ENCODE results near the gene PPIC. TPM values are rescaled to one million over a fixed set of nuclear protein-coding genes. Genes with fewer than 3 reads are reported as not detected.
"Not testable (repeated sequence)": the region's sequence is repeated elsewhere in the genome, so short reads cannot be mapped to it uniquely, and the experiment has no call there.

Gene PPIC
- total RNA-seq, 1 donor from 2014 or later, result 46.0 TPM

DNA sequence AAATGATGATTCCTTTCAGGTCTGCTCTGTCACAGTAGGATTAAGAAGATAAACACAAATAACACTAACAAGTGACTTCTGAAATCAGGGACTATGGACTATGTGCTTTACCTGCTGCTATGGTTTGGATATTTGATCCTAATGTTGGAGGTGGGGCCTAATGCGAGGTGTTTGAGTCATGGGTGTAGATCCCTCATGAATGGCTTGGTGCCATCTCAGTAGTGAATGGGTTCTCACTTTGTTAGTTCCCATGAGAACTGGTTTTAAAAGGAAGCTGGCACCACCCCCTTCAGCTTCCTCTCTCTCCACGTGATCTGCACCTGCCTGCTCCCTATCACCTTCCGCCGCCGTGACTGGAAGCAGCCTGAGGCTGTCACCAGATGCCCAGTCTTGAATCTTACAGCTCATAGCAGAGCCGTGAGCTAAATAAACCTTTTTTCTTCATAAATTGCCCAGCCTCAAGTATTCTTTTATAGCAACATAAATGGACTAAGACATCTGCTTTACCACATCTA, 3.3 kb downstream of the PPIC start:
- intact Hi-C loops (cut with DNase I), result no loop called here
- DNase-seq (ENCODE audit: missing footprints) (no peak), ATAC-seq (no peak)

DNA sequence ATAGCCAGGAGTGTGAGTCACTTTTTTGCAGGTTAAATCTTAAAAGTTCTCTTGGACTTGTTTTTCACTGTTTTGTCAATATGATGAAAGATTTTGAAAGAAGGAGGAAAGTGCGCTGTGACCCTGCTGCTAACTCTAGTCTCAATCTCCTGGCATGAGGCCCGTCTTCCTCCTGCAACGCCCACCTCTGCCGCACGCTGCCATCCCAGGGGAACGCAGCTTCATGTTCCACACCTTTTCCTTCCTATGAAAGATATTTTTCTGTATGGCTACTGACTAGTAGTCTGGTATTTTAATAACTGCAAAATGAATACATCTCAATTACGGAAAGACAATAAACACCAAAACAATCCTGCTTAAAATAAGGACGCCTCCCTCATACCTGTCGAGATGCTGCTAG, 8.3 kb downstream of the PPIC start:
- intact Hi-C loops (cut with DNase I), result no loop called here
- no peak for DNase-seq (ENCODE audit: missing footprints)
- ATAC-seq, result no peak

DNA sequence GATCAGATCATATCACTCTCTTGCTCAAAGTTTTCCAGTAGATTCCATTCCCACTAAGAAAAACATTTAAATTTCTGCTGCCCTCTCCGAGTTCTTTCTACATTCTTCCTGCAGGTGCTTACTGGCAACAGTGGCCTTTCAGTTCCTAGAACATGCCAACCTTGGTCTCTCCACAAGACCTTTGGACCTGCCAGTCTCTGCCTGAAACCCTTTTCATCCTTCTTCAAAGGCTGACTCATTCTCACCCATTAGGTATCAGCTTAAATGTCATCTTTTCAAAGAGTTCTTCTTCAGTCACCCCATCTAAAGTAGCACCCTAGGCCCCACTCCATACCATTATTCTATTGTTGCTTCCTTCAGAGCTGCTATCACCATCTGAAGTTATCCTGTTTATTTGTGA, 21.8 kb downstream of the PPIC start:
- intact Hi-C loops (cut with DNase I), result no loop called here
- DNase-seq (ENCODE audit: missing footprints) (no peak), ATAC-seq (no peak)

DNA sequence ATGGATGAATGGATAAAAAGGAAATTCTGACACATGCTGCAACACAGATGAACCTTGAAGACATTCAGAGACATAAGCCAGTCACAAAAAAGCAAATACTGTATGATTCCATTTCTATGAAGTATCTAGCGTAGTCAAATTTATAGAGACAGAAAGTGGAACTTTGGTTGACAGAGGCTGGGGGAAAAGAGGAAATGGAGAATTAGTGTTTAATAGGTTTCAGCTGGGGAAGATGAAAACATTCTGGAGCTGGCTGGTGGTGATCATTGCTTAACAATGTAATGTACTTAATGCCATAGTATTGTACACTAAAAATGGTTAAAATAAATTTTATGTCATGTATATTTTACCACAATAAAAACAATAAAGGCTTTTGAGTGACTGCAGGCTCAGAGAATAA, 24.2 kb downstream of the PPIC start:
- DNase-seq (ENCODE audit: missing footprints), result no peak
- intact Hi-C loops (cut with DNase I), result no loop called here
- ATAC-seq, result no peak

DNA sequence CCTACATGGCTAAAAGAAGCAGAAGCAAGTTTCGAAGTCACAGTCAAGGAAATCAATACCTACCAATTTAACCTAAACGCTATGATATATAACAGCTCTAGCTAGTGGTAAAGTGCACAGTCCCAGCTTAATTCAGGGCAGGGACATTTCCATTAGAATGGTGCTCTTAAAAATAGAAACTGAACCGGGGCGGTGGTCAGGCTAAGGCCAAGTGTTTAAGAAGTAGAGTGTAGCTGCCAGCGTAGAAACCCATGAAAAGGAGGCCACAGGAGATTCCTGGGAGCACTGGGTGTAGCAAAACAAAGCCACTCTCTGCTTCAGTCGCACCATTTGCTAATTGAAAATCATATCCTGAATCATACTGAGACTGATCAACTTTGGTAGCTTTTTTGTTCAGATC, 28.8 kb downstream of the PPIC start:
- DNase-seq (ENCODE audit: missing footprints) (no peak), ATAC-seq (no peak)
- intact Hi-C loops (cut with DNase I), result no loop called here

DNA sequence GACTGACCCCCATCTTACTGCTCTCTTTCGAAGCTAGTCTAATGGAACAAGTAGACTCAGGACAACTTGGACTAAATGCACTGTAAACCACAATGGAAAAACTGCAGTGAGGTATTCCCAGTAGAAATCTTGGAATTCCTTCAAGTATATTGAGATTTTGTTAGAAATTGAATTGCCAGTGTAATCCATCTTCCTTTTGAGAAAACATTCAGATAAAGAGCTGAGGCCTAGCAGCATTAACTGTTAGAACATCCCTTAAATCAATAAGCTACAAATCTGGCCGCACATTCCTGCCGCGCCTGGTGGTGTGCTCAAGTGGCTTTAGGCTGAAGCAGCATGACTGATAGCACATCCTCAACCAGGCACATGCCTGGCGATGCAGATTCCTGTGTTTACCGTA, 29.3 kb downstream of the PPIC start:
- intact Hi-C loops (cut with DNase I), result no loop called here
- DNase-seq (ENCODE audit: missing footprints) (no peak), ATAC-seq (no peak)

DNA sequence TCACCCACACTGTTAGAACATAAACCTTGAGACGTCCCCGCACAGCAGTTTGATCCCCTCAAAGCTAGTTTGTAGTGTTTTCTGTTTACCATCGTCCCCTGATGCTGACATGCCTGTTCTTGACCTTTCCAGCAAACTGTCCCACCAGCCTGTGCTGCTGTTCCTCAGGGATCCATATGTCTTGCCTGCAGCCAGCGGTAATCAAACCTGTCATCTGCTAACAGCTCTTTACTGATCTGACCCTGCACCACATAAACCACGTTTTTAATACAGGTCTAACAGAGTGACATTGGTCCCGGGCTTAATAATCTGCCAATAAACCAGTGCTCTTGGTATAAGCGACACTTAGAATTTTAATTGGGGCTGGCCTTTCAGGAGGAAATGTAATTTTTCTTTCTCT, 34.7 kb downstream of the PPIC start:
- DNase-seq (ENCODE audit: missing footprints), result no peak
- intact Hi-C loops (cut with DNase I), result no loop called here
- no peak for ATAC-seq

DNA sequence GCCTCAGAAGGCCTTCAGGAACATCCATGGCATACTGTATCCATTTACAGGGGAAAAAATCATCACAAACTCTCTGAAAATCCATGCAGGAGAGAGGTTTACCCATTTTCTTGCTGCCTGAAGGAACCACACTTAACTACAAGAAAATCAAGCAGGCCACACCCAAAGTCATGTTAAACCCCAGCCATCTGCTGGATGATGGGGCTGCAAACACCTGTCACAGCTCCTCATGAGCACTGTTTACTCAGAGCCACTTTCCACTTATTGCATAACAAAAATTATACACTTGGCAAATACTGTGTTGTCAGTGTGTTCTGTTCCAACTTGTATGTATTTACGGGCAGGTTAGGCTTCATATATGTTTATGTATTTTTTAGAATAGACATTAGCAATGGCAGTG, 35.8 kb downstream of the PPIC start:
- no peak for ATAC-seq
- intact Hi-C loops (cut with DNase I), result no loop called here
- no peak for DNase-seq (ENCODE audit: missing footprints)

DNA sequence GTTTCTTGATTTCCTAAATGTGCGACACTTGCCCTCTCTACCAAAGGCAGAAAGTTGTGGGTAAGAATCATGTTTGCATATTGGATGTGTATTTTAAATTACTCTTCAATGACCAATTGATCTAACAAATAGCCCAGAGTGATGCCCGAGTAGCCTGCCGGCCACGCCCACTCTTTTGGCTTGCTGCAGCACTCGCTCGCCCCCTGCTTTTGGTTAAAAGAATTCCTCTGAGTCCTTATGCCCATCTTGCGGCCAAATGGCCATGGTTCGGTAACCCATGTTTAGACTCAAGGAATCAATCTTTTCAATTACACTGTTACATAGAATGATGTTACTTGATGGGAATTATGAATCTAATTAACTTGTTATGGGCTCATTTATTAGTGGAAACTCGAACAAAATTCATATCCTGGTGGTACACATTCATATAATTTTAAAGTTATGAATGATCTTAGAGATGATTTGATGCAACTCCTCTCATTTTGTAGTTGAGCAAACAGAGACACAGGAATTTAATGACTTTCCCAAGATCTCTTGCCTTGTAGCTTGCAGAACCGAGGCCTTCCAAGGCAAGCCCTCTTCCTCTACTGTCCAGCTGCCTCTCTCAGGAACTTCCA, 36.5 kb downstream of the PPIC start:
- intact Hi-C loops (cut with DNase I), result no loop called here
- no peak for DNase-seq (ENCODE audit: missing footprints)
- ATAC-seq, result no peak

DNA sequence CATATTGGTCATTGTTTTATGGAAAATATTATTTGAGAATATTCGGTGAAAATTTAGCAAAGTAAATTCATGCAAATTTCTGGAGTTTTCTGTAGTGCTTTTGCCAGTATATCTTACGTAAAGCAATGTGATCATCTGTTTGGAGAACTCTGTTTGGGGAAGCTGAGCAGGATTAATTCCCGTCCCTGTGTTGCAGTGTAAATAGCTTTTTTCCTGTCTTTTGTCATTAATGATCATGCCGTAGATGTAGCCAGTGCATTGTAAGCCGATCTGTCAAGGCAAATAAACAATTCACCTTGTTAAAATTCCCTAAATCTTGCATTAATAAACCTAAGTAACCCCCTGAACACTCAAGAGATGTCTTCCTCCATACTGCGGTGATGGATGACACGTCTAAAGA, 39.2 kb downstream of the PPIC start:
- intact Hi-C loops (cut with DNase I), result no loop called here
- DNase-seq (ENCODE audit: missing footprints) (no peak), ATAC-seq (no peak)

DNA sequence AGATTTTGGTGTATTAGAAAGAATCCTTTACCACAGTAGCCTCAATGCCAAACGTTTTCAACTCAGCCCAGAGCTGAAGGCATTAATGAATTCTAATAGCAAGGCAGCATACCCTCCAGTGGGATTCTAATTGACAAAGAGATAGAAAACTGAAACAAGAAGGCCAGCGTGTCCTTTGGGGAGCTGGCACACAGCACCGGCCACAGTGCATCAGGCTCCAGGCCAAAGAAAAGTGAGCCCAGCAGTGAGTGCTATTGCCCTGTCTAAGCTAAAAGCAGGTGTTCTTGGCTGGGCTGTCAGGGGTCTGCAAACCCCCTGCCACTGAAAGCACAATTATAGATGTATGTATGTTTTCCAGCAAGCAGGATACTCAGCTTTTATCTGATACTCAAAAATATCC, 40.4 kb downstream of the PPIC start:
- ATAC-seq (no peak), DNase-seq (ENCODE audit: missing footprints) (no peak)
- intact Hi-C loops (cut with DNase I), result no loop called here

DNA sequence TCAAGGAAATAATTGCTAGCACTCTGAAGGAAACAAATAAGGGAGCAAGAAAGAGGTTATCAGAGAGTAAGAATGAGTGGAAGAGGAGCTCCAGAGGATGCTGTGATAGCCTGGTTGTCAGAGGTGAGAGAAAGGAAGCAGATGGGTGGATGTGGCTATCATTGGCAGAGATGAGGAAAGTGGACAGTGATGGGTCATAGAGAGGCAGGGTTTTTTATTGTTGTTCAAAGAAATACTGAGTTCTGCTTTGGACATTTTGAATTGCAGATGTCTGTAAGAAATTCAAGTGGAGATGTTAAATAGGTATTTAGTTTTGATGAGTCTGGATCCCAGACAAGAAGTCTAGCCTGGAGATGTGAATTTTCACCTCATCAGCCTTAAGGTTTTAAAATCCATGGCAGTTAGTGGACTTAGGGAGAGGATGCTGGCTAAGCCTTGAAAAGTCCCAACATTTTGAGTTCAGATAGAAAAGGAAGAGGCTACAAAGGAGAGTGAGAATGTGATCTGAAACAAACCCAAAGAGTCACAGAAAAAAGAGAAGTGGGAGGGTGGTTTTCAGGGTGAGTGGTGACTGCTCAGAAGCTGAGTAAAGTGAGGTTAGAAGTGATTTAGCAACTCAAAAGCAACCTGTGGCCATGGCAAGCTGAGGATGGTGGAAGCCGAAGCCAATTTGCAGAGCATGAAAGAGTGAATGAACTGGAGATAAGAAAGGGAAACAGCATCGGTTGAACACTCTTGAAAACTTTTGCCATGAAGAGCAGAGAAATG, 50.4 kb downstream of the PPIC start:
- DNase-seq (ENCODE audit: missing footprints) (no peak), ATAC-seq (no peak)
- intact Hi-C loops (cut with DNase I), result no loop called here

DNA sequence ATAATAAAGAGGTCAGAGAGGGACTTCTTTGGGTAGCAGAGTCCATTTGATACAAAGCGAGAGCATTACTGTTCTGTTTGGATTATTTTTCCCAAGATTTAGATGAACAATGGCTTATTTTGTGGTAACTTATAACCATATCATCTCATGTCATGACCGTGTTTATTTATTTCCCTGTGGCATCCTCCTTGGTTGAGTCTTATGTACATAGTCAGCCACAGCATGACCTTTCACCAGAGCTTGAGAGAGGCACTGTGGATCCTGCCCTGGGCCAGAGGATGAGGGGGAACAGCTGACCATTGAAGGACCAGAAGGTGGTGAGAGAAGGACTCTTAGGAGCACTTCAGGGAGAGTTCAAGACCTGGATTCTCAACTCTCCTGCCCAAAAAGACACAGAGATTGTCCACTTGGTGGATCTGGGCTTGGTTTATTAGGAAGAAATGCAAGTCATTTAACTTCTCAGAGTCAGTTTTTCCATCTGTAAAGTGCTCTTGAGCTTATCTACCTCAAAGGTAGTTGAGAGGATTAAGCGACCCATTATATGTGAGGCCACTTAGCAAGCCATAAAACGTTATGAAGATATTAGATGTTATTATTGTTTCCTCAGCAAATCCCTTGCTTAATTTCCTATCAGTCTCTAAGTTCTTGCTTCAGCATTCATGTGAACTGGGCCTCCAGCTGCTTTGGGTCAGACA, 51.4 kb downstream of the PPIC start:
- DNase-seq (ENCODE audit: missing footprints), result no peak
- ATAC-seq, result no peak
- intact Hi-C loops (cut with DNase I), result no loop called here

DNA sequence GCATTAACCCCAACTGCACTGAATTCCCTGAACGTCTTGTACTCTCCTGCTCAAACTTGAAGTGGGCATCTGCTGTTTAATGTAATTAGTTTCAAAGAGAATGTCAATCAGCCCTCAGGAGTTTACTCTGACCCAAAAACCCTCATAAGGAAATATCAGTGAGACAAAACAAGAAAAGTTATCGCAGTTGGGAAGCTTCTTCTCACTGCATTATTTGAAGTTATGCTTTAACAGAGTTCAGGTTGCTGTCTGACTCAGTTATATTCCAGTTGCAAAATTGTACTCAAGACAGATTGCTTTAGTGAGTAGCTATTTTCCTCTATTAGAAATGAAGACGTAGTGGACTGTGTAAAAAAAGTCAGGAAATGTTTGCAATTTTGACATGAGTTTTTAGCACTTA, 52.1 kb downstream of the PPIC start:
- intact Hi-C loops (cut with DNase I), result no loop called here
- DNase-seq (ENCODE audit: missing footprints), result no peak
- no peak for ATAC-seq

DNA sequence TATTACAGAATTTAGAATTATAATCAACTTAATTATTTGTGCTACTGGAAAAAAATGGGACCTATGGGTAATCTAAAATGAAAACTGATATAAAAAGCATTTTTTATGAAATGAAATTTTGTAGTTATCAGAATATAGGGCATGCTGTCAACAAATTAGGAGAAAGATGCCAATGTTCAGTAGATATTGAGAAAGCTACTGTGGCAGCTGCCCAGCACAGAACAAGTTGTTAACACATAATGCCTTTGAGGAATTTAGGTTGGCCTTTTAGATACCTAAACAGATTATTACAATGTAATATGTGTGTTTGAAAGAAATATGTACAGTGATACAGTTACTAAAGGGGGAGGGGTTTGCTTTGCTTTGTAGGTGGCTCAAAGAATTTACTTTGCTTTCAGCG, 54.1 kb downstream of the PPIC start:
- DNase-seq (ENCODE audit: missing footprints) (no peak), ATAC-seq (no peak)
- intact Hi-C loops (cut with DNase I), result no loop called here

DNA sequence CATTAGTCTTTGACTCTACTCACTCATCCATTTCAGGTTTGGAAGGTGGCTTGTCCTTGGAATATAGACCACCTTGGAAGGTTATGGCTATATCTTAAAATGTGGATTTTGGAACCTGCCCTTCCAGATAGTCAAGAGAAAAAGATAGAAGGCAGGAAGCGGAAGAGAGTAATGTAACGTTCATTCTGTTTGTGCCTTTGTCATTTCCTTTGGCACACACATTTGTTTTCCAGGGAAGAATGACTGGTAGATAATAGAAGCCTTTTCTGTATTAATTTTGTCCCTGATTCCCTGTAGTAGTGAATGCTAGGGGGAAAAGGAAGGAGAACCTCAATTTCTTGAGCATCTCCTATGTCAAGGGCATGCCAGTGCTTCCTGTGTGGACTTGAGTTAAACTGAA, 54.7 kb downstream of the PPIC start:
- ATAC-seq (no peak), DNase-seq (ENCODE audit: missing footprints) (no peak)
- intact Hi-C loops (cut with DNase I), result no loop called here

DNA sequence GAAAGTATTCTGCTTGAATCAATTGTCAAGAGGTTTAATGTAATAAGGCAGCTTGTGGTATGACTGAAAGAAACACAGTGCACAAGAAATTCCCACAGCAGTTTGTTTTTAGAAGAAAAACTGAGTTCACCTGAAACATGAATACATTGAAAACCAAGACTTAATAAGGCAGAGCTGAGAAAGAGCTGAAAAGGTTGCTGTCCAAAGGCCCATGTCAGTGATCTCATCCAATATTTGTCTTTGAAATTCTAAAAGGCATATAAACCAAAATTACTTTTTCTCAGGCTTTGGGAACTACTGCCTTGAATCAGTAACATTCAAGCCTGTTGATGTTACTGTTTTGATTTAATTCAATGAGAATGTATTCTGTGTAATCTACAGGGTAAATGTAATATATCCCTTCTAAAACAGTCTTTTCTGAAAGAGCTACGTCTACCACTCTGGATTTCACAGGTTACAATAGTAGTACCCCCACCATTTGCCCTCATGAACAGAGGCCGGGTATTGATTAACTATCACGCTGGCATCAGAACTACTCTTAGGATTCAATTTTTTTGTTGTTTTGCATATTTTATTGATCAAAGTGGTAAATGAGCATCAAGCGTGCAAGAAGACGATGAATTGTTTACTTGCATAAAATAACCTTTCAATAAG, 57.8 kb downstream of the PPIC start:
- intact Hi-C loops (cut with DNase I), result no loop called here
- DNase-seq (ENCODE audit: missing footprints), result no peak
- ATAC-seq, result no peak

DNA sequence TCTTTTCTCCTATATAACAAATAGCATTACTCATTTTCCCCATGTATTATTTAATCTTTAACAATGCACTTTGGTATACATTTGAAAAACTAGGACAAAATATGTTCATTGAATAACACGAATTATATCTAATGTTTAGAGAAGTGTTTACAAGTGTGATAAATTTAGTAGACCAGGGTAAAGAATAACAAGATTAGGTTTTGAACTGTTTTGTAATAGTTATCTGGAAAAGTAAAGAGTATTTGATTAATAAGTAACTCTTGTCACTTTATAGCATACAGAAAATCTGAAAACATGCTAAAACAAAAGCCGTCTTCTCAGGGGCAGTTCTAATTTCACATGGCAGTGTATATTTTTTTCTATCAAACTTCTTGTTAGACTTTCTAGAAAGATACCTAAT, 58.5 kb downstream of the PPIC start:
- intact Hi-C loops (cut with DNase I), result no loop called here
- no peak for DNase-seq (ENCODE audit: missing footprints)
- no peak for ATAC-seq

DNA sequence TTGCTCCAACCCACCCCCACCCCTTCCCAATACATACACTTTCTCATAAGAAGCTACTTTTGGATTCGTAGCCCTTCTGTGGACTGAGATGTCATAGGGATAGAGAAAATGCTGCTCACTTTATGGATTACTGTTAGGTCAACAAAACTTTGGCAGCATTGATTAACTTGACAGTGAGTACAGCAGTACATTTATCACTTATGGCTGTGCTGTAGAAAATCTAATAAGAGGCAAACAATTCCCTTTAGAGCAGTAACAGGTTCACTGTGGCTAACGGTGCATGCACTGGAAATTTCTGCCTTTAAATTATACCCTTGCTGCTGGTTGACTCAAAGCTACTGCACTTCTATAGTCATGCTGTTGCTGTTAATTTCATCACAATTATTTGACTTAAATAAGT, 59.2 kb downstream of the PPIC start:
- no peak for ATAC-seq
- DNase-seq (ENCODE audit: missing footprints), result no peak
- intact Hi-C loops (cut with DNase I), result no loop called here

DNA sequence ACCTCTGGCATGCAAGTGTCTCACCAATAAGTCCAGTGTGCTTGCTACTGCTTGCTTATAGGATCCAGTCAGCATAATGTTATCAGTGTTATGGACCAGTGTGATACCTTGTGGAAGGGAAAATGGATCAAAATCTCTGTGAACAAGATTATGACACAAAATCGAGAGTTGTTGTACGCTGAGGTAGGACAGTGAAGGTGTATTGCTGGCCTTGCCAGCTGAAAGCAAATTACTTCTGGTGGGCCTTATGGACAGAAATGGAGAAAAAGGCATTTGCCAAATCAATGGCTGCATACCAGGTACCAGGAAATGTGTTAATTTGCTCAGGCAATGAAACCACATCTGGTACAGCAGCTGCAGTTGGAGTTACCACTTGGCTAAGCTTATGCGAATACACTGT, 62.3 kb downstream of the PPIC start:
- ATAC-seq; intact Hi-C loops (cut with DNase I); DNase-seq (ENCODE audit: missing footprints): not testable (repeated sequence)

Measured in Right ventricle myocardium inferior (tissue), 1 donor.